NCI-H128 (cell line): ENCODE results near the gene KRT25.
"Not testable (repeated sequence)": the region's sequence is repeated elsewhere in the genome, so short reads cannot be mapped to it uniquely, and the experiment has no call there.

ENCODE experiments used
- DNase-seq: peaks from one replicate; lab custom pipeline; 2025; ENCODE audit not compliant: unreplicated experiment; lab: John Stamatoyannopoulos, UW

The KRT25 gene

DNA sequence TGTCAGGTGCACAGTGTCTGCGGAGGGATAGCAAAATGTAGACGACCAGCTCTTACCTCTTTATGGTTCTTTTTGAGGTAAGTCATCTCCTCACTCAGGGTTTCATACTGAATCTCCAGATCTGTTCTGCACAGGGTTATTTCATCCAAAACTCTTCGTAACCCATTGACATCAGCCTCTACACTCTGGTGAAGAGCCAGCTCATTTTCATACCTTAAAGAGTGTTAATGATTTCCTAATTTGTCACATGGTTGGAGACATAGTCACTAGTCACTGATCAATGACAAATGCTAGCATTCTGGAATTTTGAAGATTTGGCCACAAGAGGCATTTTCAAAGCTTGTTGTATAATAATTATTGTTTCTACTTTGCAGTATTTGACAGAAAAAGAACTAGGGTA, 1.3 kb downstream of the KRT25 start:
- DNase-seq: no peak

DNA sequence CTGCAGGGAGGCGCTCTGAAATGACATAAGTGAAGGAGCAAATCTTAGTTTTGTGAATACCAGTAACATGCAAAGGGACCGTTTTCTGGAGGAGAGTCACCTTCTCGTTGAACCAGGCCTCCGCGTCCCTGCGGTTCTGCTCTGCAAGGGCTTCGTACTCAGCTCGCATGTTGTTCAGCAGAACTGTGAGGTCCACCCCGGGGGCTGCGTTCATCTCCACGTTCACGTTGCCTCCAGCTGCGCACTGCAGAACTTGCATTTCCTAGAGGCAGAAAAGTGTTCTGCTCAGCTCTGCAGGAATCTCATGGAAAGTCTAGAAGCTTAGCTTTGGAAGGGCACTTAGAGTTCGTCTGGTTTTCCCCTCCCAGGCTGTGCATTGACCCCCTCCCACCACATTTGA, 4.1 kb downstream of the KRT25 start:
- DNase-seq: no peak

DNA sequence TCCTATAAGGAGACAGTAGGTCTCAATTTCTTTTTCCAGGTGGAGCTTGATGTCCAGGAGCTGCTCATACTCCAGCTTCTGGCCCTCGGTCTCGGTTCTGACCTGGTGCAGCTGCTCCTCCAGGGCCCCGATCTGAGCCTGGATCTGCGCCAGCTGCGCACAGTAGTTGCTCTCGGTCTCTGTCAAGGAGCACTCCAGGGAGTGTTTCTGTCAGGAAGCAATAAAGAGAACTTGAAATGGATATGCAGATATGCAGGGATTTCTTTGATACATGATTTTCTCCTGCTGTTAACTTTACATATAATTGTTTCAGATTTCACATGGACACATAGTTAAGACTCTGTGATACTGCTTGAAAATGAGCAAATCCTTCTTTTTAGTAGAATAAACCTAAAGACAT, 4.7 kb downstream of the KRT25 start:
- DNase-seq: no peak

DNA sequence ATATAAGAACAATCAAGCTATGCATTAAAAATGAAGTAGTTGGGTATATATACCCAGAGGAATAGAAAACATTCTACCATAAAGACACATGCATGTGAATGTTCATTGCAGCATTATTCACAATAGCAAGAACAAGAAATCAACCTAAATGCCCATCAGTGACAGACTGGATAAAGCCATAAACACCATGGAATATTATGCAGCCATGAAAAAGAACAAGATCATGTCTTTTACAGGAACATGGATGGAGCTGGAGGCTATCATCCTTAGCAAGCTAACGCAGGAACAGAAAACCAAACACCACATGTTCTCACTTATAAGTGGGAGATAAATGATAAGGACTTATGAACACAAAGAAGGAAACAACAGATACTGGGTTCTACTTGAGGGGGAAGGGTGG, 6.5 kb downstream of the KRT25 start:
- not testable (repeated sequence) for DNase-seq

DNA sequence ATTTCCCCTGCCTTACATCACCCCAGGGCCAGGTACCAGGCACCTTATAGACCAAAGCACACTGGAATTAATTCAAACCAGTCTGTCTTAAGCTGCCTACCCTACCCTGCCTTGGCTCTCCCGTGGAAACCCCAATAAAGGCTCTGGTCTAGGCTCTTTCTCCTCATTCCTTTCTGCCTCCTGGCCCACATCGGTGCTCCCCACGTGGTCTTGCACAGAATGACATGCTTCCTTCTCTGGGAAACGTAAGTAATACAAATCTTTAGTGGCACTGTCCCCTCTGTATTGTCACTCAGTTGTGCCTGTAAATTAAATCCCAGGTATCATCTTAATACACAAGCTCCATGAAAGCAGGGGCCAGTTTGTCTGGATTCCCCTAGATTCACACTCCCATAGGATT, 16.6 kb downstream of the KRT25 start:
- no peak for DNase-seq

DNA sequence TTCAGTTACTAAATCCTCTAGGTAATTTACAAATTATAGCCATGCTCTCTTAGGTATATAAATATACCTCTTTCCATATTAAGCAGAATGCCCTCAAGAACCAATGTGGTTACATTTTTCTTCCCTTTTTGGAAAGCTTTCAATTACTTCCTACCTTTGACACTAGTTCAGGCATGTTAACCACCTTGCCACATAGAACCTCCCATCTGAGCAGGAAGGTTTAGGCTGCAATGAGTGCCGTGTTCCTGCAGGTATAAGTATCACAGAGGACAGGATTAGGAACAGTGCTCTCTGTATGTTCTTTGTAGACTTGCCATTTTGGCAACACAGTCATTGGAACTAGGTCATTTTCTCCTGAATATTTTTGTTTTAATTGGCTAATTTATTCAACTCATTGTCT, 20.1 kb downstream of the KRT25 start:
- DNase-seq: no peak

DNA sequence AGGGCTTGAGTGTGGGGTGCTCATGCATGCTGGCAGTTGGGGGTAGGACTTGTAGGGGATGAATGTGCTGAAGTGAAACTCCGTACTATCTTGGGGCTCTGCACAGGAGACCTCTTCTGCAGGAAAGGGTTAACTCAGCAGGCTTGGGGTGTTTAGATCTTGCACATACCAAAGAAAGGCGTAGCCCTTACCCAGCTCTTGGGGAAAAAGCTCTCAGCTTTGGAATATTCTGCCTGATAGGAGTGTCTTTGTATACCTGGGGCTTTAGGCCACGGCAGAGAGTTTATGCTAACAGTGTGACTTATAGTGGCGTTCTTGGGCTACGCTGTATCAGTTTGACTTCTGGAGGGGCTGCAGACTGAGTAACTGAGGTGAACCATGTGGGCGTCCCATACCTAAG, 21.1 kb downstream of the KRT25 start:
- no peak for DNase-seq

DNA sequence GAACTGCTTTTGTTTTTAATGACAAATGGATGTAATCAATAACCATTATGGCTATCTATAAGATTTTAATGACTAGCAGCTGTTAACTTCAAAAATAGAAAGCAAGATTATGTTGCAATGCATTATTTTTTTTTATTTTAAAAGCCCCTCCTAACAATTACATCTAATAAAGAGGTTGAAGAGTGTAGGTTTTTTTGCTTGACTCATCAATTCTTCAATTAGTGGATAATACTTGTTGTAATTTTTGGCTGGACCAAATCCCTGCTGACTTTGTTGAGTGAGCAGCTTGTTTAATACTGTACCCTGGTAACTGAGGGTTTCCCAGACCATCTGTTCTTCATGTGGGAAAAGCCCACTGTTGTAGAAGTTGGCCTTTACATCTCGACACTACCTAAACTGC, 24.2 kb downstream of the KRT25 start:
- no peak for DNase-seq

DNA sequence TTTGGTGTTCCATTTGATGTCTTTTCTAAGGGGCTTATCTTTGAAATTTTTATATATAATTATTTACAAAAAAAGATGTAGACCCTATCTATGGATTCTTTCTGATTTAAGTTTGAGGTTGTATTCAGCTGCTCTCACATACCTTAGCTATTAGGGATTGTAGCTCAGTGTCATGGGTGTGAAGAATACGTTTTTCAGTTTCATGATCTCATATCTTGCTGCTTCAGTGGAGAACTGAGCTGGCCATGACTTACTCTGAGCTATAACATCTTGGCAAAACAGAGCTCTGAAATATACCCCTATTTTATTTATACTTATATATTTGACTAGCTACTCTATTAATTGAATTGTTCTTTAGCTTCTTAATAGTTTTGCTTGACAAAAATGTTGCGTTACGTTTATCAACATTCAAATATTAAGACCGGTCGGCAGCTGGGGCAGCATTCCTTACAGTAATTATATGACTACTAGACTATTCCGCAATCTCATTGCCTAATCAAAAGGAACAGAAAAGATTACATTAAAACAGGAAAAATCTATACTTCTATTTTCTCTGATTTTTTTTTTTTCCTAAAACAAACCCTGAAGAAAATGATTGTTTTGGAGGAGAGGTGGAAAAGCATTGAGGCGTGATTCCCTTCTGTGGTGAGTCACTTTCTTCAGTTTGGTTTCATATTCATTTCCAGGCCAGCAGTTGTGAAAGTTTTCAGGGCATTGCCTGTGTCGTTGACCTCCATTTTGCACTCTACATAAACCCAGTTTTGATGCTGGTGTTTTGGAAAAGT, 27.5 kb downstream of the KRT25 start:
- no peak for DNase-seq

DNA sequence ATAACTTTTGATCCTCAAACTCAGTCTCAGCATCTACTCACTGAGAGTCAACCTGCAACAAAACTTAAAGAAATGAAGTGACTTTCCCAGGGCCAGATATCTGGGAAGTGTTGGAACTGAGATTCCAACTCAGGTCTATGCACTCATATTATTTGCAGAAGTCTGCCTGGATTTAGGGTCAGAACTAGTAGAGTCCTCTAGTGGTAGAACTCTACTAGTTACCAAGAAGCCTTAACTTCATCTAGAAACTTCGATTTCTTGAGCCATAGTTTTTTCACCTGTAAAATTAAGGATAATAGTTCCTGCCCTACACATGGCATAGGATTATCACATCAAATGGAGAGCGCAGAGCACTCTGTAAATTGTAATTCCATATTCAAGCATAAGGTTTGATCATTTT, 28.2 kb downstream of the KRT25 start:
- no peak for DNase-seq

DNA sequence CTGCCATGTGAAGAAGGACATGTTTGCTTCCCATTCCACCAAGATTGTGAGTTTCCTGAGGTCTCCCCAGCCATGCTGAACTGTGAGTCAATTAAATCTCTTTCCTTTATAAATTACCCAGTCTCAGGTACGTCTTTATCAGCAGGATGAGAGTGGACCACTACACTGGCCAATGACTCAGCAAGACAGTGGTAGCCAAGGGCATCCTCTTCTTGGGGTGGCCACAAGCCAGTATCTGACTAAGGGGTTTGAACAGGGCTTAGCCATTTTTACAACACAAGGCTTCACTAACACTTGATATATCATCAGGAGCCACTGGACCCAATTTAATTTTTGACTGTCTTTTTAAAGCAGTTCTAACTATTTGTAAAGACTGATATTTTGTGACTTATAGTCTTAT, 30.5 kb downstream of the KRT25 start:
- DNase-seq: no peak

DNA sequence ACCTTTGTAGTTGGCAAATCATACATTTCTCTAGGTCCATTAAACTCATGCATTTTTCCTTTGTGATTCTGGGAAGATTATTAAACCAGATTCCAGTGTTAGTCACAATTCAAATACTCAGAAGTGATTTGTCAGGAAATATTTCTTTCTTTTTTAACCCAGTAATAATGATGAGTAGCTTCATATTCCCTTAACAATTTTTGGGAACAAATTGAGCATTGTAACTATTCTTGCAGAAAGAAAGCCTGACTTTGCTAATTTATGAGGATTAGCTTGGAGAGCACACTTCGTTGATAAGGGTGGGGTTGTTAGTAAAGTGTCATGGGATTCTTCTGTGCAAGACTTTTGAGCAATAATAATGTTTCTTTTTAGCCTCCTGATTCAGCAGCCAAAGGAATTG, 32.9 kb downstream of the KRT25 start:
- DNase-seq: no peak

DNA sequence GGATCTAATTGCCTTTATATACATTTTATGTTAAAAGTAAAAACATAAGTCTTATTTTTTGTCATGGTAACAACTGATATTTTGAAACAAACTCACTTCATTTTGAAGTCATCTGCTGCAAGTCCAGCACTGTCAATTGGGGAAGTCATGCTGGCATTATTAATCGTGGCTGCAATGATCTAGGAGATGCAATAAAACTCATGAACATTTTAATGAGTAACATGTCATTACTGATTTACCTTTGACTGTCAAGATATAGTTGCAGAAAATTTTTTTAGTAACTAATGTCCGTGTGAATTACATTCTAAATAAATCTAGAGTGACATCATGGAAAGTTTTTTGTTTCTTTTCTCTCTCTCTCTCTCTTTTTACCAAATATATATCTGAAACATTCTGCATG, 34.2 kb downstream of the KRT25 start:
- DNase-seq: no peak

DNA sequence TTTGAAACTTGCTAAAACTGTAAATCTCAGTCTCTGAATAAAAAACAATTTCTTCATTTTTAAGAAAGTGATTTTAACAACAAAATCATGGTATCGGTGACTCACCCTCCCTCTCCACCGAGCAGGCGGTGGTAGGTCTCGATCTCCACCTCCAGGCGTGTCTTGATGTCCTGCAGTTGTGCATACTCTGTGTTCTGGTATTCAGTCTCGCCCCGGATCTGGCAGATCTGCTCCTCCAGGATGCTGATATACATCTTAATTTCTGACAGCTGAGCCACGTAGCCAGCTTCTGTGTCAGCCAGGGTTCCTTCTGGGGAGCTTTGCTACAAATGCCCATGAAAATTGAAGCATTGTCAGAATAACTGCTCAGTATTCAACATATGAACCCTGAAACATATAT, 36.2 kb downstream of the KRT25 start:
- DNase-seq: no peak

DNA sequence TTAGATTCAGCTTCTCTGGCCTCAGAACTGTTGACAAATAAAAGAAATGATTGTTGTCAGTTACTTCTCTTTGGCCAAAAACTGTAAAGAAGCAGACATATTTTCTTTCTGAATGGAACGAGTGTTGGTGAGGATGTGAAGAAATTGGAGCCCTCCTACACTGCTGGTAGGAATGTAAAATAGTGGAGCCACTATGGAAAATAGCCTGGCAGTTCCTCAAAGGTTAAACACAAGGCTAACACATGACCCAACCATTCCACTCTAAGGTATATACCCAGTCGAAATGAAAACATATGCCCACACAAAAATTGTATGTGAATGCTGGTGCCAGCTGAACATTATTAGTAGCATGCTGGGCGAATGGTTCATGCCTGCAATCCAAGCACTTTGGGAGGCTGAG, 37.4 kb downstream of the KRT25 start:
- no peak for DNase-seq

DNA sequence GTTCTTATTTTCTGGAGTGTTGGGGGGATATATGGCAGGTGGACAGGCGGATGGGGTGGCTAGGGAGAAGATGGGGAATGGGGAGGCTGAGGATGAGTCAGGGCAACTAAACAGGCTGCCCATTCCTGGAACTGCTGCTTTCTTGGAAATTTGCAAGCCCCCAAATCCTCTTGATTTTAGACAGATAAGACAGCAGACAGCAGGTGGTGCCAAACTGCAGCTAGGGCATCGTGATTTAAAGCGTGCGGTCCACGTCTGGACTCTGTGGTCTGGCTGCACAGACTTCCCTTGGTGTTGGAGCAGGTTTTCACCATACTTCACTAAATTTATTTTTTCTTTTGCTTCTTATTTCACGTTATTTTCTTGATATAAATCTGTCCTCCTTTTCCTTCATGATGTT, 40.7 kb downstream of the KRT25 start:
- DNase-seq: no peak

DNA sequence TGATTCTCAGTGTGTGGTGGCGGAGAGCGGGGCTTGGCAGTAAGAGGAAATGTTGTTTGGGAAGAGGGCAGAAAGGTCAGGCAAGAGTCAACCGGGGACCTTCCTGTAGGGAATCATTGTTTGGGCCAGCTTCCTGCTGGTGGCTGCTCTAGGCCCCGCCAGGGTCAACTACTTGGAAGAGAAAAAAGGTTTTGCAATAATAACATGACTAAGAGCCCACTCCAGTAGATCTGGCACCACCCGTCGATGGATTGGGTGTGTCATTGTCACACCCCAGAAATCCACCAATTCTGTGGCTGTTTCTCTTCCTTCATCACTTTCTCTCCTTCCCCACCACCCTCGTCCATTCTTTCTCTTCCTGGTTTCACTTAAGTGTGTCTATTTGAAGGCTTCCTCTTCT, 47.4 kb downstream of the KRT25 start:
- no peak for DNase-seq

DNA sequence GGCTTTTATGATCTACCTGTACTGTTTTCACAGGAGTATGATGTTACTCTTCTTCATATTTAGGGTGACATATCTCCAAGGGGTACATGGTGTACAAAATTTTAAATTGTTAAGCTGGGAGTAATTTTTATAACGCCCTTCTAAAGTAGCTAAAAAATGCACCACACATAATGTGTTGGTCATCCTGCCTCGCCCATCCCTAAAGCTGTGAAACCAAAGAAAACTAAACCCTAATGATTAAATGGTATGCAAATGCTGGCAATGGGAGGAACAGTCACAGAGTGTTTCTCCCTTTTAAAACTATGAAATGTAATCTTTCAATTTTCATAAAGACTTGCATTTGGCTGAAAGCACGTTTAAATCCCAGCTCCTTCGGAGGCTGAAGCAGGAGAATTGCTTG, 49.5 kb downstream of the KRT25 start:
- DNase-seq: no peak

DNA sequence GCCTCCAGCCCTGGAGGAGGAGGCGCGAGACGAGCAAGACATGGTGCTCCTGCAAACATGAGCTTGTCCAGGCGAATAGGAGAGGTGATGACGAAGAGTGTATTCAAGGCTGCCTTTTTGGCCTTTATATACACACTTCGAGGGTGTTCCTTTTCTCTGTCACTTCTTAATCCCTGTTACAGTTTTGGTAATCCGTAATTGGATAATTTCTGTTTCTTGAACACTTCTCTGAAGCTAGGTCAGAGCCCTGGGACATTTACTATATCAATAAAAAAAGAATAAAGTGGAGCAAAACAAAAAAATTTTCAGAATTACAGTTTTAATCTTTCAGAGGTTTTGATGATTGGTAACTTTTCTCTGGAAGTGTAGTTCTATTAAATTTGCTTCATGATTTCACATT, 51.5 kb downstream of the KRT25 start, which contains the start of gene KRT24:
KRT24 (minus strand) TSS at position 101 of the 400 bp plus-strand sequence; CDS start at position 42, 59 bp downstream.
- no peak for DNase-seq

DNA sequence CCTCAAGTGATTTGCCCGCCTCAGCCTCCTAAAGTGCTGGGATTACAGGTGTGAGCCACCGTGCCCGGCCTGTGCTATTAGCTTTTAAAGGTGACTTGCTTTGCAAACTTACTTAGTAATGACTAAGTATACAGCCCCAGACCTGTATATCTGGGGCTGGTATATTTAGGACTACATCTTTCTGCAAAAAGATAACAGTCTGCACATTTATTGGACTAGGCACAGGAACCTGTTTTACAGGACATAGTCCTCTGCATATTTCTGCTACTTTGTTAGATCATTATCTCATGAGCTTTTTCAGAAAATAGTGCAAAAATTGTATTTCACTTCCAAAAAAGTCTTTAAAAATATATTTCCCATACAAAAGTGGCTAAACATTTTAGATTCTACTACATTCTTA, 52.9 kb downstream of the KRT25 start:
- DNase-seq: no peak

DNA sequence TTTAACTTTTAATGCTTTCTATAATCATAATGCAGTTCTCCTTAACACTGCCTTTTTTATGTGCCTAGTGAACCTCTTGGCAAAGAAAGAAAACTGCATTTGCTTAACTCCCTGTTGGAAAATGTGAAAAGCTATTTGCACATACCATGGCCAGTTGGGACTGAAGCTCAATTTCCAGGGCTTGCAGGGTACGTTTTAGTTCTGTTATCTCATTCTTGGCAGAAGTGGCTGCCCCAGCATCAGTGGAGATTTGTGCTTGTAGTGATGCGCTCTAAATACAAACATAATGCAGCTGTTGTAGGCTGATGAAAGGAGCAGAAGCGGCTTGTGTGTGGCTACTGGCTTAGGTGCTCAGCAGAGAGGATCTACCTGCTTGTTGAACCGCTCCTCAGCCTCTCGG, 55.3 kb downstream of the KRT25 start:
- DNase-seq: no peak

DNA sequence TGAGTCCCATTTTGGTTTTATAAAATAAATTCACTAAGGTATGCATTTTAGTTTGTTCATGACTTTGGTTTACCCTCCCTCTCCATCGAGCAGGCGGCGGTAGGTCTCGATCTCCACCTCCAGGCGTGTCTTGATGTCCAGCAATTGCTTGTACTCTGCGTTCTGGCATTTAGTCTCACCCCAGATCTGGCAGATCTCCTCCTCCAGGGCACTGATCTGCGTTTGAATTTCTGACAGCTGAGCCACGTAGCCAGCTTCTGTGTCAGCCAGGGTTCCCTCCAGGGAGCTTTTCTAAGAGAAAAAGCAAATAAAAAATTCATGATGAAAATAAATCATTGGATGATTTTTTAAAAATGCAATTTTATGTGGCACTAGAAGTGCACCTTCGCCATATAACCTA, 55.8 kb downstream of the KRT25 start:
- no peak for DNase-seq
